Panc1 (cell line): Measurements from ENCODE around the gene KCNT1.

Source experiments
- CTCF ChIP-seq: fragments of 450-650 bp; IDR thresholded peaks from 2 replicates; pipeline ENCODE4 v1.5.1; 2017; ENCODE audit warnings: mild to moderate bottlenecking
- SIN3A ChIP-seq: IDR thresholded peaks from 2 replicates; pipeline ENCODE4 v1.6.1; 2012; ENCODE audit warnings: low read depth, mild to moderate bottlenecking, low read length, moderate library complexity, borderline replicate concordance; ENCODE audit not compliant: insufficient read depth

DNA sequence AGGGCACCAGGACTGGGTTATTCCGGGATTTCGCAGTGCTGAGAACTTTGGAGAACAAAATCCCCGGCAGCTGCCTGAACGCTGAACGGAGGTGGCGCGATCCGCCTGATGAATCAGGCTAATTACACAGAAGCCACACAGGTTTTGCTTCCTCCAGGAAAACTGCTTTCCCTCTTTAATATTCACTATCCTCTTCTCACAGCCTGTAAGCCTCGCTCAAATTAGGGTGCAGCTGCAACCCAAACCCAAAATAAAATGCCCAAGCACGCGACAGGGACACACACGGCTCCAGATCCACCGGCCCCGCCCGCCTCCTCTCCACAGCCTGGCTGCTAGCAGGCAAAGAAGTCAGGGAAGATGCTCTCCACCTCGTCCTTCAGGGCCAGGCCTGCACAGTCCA lies 8.7 kb upstream of the KCNT1 start:
- TF ChIP-seq CTCF: no peak
- no peak for TF ChIP-seq SIN3A
